Loucy (cell line): ENCODE data around the gene BOC.

Experiments
- H2AFZ ChIP-seq: fragments of 200-600 bp; sonication (generic); 2 replicates; pipeline ENCODE4 v1.6.0; 2016; ENCODE audit warnings: antibody characterized with exemption, mild to moderate bottlenecking, low read length, moderate library complexity
- H3F3A ChIP-seq: fragments of 200-600 bp; 2 replicates; pipeline ENCODE4 v1.6.0; 2016; ENCODE audit warnings: antibody characterized with exemption, low read depth, mild to moderate bottlenecking
- H3K27me3 ChIP-seq: fragments of 200-600 bp; sonication (generic); 2 replicates; pipeline ENCODE4 v1.6.1; 2014; ENCODE audit warnings: low read length, mild to moderate bottlenecking; ENCODE audit not compliant: insufficient read depth, poor library complexity, severe bottlenecking
- H3K36me3 ChIP-seq: fragments of 200-600 bp; sonication (generic); 2 replicates; pipeline ENCODE4 v1.6.1; 2016; ENCODE audit warnings: low read length; ENCODE audit not compliant: insufficient read depth
- H3K4me1 ChIP-seq: fragments of 200-600 bp; sonication (generic); 2 replicates; pipeline ENCODE4 v1.5.1; 2014; ENCODE audit warnings: low read length, mild to moderate bottlenecking; ENCODE audit not compliant: insufficient read depth, poor library complexity, severe bottlenecking
- H3K4me2 ChIP-seq: fragments of 200-600 bp; sonication (generic); 2 replicates; pipeline ENCODE4 v1.6.0; 2014; ENCODE audit warnings: antibody characterized with exemption, low read length, low read depth, mild to moderate bottlenecking; ENCODE audit not compliant: poor library complexity, severe bottlenecking
- H3K4me3 ChIP-seq: fragments of 200-600 bp; sonication (generic); 2 replicates; pipeline ENCODE4 v1.5.1; 2014; ENCODE audit warnings: low read length, mild to moderate bottlenecking, mixed read lengths; ENCODE audit not compliant: poor library complexity, severe bottlenecking
- H3K79me2 ChIP-seq: fragments of 200-600 bp; sonication (generic); 2 replicates; pipeline ENCODE4 v1.6.1; 2014; ENCODE audit warnings: low read length; ENCODE audit not compliant: insufficient read depth
- H3K9ac ChIP-seq: fragments of 200-600 bp; sonication (generic); 2 replicates; pipeline ENCODE4 v1.6.0; 2014; ENCODE audit warnings: mild to moderate bottlenecking, low read depth, low read length, moderate library complexity; ENCODE audit not compliant: poor library complexity, severe bottlenecking
- H3K9me2 ChIP-seq: fragments of 200-600 bp; sonication (generic); replicated peaks from 2 replicates; pipeline ENCODE4 v1.6.1; 2016; ENCODE audit warnings: low read depth, low read length, mixed read lengths
- H3K9me3 ChIP-seq: fragments of 200-600 bp; sonication (generic); 2 replicates; pipeline ENCODE4 v1.6.1; 2014; ENCODE audit warnings: mild to moderate bottlenecking, antibody characterized with exemption, low read length, low read depth; ENCODE audit not compliant: insufficient read depth
- H4K20me1 ChIP-seq: fragments of 200-600 bp; sonication (generic); 2 replicates; pipeline ENCODE4 v1.6.0; 2014; ENCODE audit warnings: antibody characterized with exemption, low read length, mild to moderate bottlenecking; ENCODE audit not compliant: insufficient read depth, poor library complexity, severe bottlenecking
- EZH2phosphoT487 ChIP-seq: fragments of 200-600 bp; IDR thresholded peaks from 2 replicates; pipeline ENCODE4 v1.6.1; 2018; ENCODE audit warnings: antibody characterized with exemption, mild to moderate bottlenecking, moderate library complexity, borderline replicate concordance
- TF ChIP-seq, protein P1 (sequence below): fragments of 200-600 bp; sonication (generic); conservative IDR thresholded peaks from 2 replicates; pipeline ENCODE4 v1.5.1; 2014; ENCODE audit warnings: mild to moderate bottlenecking, antibody characterized with exemption, low read length

Gene BOC

DNA sequence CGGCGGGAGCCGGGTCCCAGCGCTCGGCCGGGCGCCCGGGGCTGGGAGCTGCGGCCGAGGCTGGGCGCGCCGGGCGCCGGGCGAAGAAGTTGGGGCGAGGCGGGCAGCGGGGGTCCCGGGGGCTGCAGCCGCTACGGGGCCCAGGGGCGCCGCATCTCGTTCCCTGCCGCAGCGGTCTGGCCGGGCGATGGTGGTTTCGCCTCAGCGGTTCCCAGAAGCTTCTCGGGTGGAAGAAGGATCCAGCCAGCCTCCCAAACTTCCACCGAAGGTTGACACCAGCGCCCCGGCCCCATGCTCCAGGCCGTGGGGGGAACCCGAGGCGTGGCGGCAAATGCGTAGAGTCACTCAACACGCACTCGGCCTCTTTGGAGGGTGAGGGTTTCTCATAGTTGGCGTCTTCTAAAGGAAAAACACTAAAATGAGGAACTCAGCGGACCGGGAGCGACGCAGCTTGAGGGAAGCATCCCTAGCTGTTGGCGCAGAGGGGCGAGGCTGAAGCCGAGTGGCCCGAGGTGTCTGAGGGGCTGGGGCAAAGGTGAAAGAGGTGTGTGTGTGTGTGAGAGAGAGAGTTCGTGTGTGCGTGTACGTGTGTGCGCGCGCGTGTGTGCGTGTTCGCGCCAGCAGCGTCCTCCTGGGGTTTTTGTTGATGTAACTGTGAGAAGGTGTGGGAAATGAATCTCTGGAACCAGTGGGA lies 940 bp downstream of the BOC start:
- H4K20me1 ChIP-seq: no peaks in the 10 kb centered on the region
- no peaks in the 10 kb centered on the region for H3K4me1 ChIP-seq
- no peaks in the 10 kb centered on the region for H3K9me3 ChIP-seq
- H2AFZ ChIP-seq: no peak overlapping the region; the same call in 1 of the 2 replicates
- no peaks in the 10 kb centered on the region for H3K9me2 ChIP-seq
- H3K4me3 ChIP-seq: peak overlapping the region; percentile 63
- no peak overlapping the region for H3K9ac ChIP-seq
- H3K36me3 ChIP-seq: no peaks in the 10 kb centered on the region
- H3K4me2 ChIP-seq: peak overlapping the region; percentile 72
- peaks cover 33% of the 10 kb centered on the region for H3K27me3 ChIP-seq
- TF ChIP-seq, protein P1, sequence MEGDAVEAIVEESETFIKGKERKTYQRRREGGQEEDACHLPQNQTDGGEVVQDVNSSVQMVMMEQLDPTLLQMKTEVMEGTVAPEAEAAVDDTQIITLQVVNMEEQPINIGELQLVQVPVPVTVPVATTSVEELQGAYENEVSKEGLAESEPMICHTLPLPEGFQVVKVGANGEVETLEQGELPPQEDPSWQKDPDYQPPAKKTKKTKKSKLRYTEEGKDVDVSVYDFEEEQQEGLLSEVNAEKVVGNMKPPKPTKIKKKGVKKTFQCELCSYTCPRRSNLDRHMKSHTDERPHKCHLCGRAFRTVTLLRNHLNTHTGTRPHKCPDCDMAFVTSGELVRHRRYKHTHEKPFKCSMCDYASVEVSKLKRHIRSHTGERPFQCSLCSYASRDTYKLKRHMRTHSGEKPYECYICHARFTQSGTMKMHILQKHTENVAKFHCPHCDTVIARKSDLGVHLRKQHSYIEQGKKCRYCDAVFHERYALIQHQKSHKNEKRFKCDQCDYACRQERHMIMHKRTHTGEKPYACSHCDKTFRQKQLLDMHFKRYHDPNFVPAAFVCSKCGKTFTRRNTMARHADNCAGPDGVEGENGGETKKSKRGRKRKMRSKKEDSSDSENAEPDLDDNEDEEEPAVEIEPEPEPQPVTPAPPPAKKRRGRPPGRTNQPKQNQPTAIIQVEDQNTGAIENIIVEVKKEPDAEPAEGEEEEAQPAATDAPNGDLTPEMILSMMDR: no peak
- TF ChIP-seq EZH2phosphoT487: no peak
- H3K79me2 ChIP-seq: no peaks in the 10 kb centered on the region
- H3F3A ChIP-seq: no peaks in the 10 kb centered on the region

DNA sequence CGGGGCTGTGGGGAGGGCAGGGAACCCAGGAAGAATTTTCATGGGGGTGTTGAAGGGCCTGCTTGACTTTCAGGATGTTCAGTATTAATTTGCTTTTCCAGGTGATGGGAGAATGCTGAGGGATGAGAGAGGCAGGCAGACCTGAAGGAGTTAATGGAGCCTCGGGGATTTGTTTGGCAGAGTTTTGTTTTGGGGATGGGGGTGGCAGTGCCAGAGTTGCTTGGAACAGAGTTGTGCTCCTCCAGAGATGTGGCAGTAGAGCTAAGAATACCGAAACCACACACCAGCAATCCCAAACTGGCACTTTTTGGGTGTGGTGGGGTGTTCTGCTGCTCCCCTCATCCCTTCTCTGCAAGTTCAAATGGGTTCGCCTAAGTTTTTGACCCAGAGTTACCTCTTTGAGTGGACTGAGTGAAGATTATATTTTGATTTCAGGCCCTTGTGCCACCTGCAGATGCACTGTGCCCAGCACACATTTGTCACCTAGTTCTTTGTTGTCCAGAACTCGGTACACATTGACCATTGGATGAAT lies 1.6 kb downstream of the BOC start:
- Histone ChIP-seq H3K9me2 (no peaks in the 10 kb centered on the region), H3K4me2 (no peak overlapping the region), H3K27me3 (peaks cover 33% of the 10 kb centered on the region), H3F3A (no peaks in the 10 kb centered on the region), H4K20me1 (no peaks in the 10 kb centered on the region), H3K79me2 (no peaks in the 10 kb centered on the region), H2AFZ (no peak overlapping the region), H3K9me3 (no peaks in the 10 kb centered on the region), H3K9ac (no peak overlapping the region), H3K4me3 (no peak overlapping the region), H3K36me3 (no peaks in the 10 kb centered on the region), H3K4me1 (no peaks in the 10 kb centered on the region)
- no peak for TF ChIP-seq EZH2phosphoT487
- TF ChIP-seq, protein P1: no peak

- H3K9me3 ChIP-seq: no peaks in the 10 kb centered on the region
- H3K79me2 ChIP-seq: no peaks in the 10 kb centered on the region
- no peak overlapping the region for H3K4me2 ChIP-seq
- no peaks in the 10 kb centered on the region for H3K36me3 ChIP-seq
- no peaks in the 10 kb centered on the region for H3F3A ChIP-seq
- H3K9me2 ChIP-seq: no peaks in the 10 kb centered on the region
- peaks cover 33% of the 10 kb centered on the region for H3K27me3 ChIP-seq
- TF ChIP-seq, protein P1: no peak
- TF ChIP-seq EZH2phosphoT487: no peak
- H4K20me1 ChIP-seq: no peaks in the 10 kb centered on the region
- no peak overlapping the region for H3K9ac ChIP-seq
- no peak overlapping the region for H3K4me3 ChIP-seq
- no peaks in the 10 kb centered on the region for H3K4me1 ChIP-seq
- H2AFZ ChIP-seq: no peak overlapping the region
Observed at GRCh38 chr3:113213896-113214587, 2.7 kb downstream of the BOC start.
